Esophagus squamous epithelium (tissue), 4 donors: ENCODE measurements around the gene FAM186B.

ENCODE experiments used
- POLR2A ChIP-seq, 4 donors: fragments of 450-650 bp; IDR thresholded peaks; one replicate each; pipeline ENCODE4 v1.6.1; 2017; ENCODE audit warnings: antibody characterized with exemption in 4 of 4, mild to moderate bottlenecking in 4 of 4, moderate library complexity in 3 of 4
- TF ChIP-seq, protein P1 (sequence below), 6 experiments: fragments of 450-650 bp in 4 of 6; fragments of 200-600 bp in 2 of 6; sonication (generic) in 2 of 6; IDR thresholded peaks; one replicate each; pipeline ENCODE4 v1.5.1; 2016 to 2019; ENCODE audit warnings: antibody characterized with exemption in 6 of 6, mild to moderate bottlenecking in 4 of 6, moderate library complexity in 4 of 6

DNA sequence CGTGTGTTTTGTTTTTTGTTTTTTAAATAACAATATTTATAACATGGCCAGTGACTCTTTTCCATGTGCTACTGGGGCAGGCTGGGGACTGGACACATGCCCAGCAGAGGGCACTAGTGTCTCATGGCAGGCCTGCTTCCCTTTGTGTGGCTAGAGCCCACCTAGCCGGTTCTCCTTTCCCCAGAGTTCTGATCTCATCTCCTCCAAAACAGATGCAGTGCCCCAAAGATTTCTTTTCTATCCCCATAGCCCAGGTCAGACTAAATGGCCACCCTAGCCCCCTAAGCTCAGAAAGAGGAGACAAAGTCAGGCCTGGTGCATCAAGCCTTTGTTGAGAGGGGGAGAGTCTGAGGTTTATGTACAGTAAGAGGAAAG lies 39.2 kb upstream of the FAM186B start:
- TF ChIP-seq, protein P1, sequence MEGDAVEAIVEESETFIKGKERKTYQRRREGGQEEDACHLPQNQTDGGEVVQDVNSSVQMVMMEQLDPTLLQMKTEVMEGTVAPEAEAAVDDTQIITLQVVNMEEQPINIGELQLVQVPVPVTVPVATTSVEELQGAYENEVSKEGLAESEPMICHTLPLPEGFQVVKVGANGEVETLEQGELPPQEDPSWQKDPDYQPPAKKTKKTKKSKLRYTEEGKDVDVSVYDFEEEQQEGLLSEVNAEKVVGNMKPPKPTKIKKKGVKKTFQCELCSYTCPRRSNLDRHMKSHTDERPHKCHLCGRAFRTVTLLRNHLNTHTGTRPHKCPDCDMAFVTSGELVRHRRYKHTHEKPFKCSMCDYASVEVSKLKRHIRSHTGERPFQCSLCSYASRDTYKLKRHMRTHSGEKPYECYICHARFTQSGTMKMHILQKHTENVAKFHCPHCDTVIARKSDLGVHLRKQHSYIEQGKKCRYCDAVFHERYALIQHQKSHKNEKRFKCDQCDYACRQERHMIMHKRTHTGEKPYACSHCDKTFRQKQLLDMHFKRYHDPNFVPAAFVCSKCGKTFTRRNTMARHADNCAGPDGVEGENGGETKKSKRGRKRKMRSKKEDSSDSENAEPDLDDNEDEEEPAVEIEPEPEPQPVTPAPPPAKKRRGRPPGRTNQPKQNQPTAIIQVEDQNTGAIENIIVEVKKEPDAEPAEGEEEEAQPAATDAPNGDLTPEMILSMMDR (IDR thresholded peaks at IDR 0.05): peak; percentile 81 to 95 (median 91)
- no peak for TF ChIP-seq POLR2A (IDR thresholded peaks at IDR 0.05)
